ENCODE data around the gene TKTL1. TPM values are rescaled to one million over a fixed set of nuclear protein-coding genes. Genes with fewer than 3 reads are reported as not detected.

TKTL1 gene
- total and polyA plus RNA-seq, 12 donors = 2.6 to 14.1 (median 7.3) TPM

GRCh38 chrX:154356596-154356995 is 61.0 kb downstream of the TKTL1 start:
- 57 to 71% methylated on average over 5 to 13 of the region's 13 CpGs for WGBS, 2 donors
- H3K36me3 ChIP-seq = peaks cover 0 to 100% (median 59%) of the 10 kb centered on the region in 9 donors
- intact Hi-C loops (cut with DNase I) = no loop called here

DNA sequence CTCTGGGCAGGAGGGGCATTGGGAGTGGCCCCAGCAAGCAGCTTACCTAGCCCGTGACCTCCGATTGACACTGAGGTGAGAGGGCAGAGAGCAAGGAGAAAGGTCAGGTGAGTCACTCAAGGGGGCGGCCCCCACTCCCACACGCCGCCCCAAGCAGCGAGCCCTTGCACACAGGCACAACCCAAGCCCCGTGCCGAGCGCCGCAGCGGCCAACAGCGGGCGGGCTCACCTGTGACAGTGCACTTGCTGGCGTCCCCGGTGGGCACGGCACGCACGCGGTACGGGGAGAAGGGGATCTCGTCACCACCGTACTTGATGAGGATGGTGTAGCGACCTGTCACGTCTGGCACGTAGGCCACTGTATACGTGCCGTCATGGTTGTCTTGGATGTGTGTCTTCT is 61.6 kb downstream of the TKTL1 start:
- no peak overlapping the region for H3K4me3 ChIP-seq
- TF ChIP-seq CTCF (IDR thresholded peaks at IDR 0.05) = no peak
- no peak overlapping the region for H3K27ac ChIP-seq
- no peak for ATAC-seq
- H3K36me3 ChIP-seq = peaks cover 0 to 100% (median 64%) of the 10 kb centered on the region in 9 donors
- no peaks in the 10 kb centered on the region for H3K9me3 ChIP-seq
- DNase-seq = no peak
- intact Hi-C loops (cut with DNase I) = no loop called here
- 75 to 82% methylated on average over 25 to 27 of the region's 27 CpGs for WGBS, 2 donors
- peaks cover 0 to 39% (median 3%) of the 10 kb centered on the region in 9 donors for H3K4me1 ChIP-seq
- H3K27me3 ChIP-seq = no peaks in the 10 kb centered on the region

More at GRCh38 chrX:154356596-154356995, 61.0 kb downstream of the TKTL1 start:
- Histone ChIP-seq H3K9me3 (no peaks in the 10 kb centered on the region), H3K4me3 (no peak overlapping the region), H3K4me1 (peaks cover 0 to 39% (median 6%) of the 10 kb centered on the region in 9 donors), H3K27me3 (no peaks in the 10 kb centered on the region), H3K27ac (no peak overlapping the region)
- DNase-seq = no peak
- ATAC-seq = no peak
- no peak for TF ChIP-seq CTCF (IDR thresholded peaks at IDR 0.05)

GRCh38 chrX:154358011-154358410 is 62.4 kb downstream of the TKTL1 start:
- no peak for ATAC-seq
- no peak overlapping the region for H3K4me3 ChIP-seq

GRCh38 chrX:154358829-154359228 is 63.2 kb downstream of the TKTL1 start:
- DNase-seq (no peak), ATAC-seq (no peak)
- Histone ChIP-seq H3K27me3 (no peaks in the 10 kb centered on the region), H3K4me1 (peaks cover 0 to 45% (median 3%) of the 10 kb centered on the region in 9 donors), H3K4me3 (no peak overlapping the region), H3K9me3 (no peaks in the 10 kb centered on the region), H3K36me3 (peaks cover 0 to 100% (median 63%) of the 10 kb centered on the region in 9 donors), H3K27ac (peak overlapping the region in 3 of 10 donors; percentile 15 to 33 (median 21))
- intact Hi-C loops (cut with DNase I) = no loop called here
- 44 to 65% methylated on average over 6 of the region's 6 CpGs for WGBS, 2 donors
- TF ChIP-seq CTCF (IDR thresholded peaks at IDR 0.05) = no peak

More at GRCh38 chrX:154358011-154358410, 62.4 kb downstream of the TKTL1 start:
- WGBS, 2 donors = 64 to 75% methylated on average over 11 of the region's 11 CpGs
- H3K27me3 ChIP-seq = no peaks in the 10 kb centered on the region
- H3K4me1 ChIP-seq = peaks cover 0 to 44% (median 3%) of the 10 kb centered on the region in 9 donors
- intact Hi-C loops (cut with DNase I) = no loop called here
- peaks cover 0 to 100% (median 66%) of the 10 kb centered on the region in 9 donors for H3K36me3 ChIP-seq
- TF ChIP-seq CTCF (IDR thresholded peaks at IDR 0.05) = no peak
- H3K9me3 ChIP-seq = no peaks in the 10 kb centered on the region
- H3K27ac ChIP-seq = no peak overlapping the region
- no peak for DNase-seq

Measured in heart right ventricle (tissue), 16 donors.